Thoracic aorta (tissue), 2 donors: ENCODE data around the gene RASD2. TPM values are rescaled to one million over a fixed set of nuclear protein-coding genes. Genes with fewer than 3 reads are reported as not detected.

Experiments used
- ATAC-seq: fragments of 150-250 bp; one replicate; pipeline ENCODE4 v1.8.0; 2017; ENCODE audit warnings: low read depth; ENCODE audit not compliant: insufficient number of reproducible peaks, low FRiP score
- DNase-seq: peaks from one replicate; pipeline ENCODE4 v3.0.0-alpha.2; 2020; ENCODE audit warnings: low spot score
- H3K27ac ChIP-seq, 2 donors: fragments of 200-600 bp; sonication (generic); 1 replicate in 1 of 2; 2 replicates in 1 of 2; pipeline ENCODE4 v1.5.1; 2016; ENCODE audit warnings: mild to moderate bottlenecking in 2 of 2, moderate library complexity in 2 of 2
- H3K27me3 ChIP-seq: fragments of 200-600 bp; sonication (generic); replicated peaks from 2 replicates; pipeline ENCODE4 v1.6.0; 2016; ENCODE audit warnings: mild to moderate bottlenecking; ENCODE audit not compliant: insufficient read depth
- H3K36me3 ChIP-seq: fragments of 200-600 bp; sonication (generic); one replicate; pipeline ENCODE4 v1.5.1; 2016
- H3K4me1 ChIP-seq, 2 donors: fragments of 200-600 bp; sonication (generic); 1 replicate in 1 of 2; 2 replicates in 1 of 2; pipeline versions ENCODE4 v1.5.1 to v1.6.0; 2016; ENCODE audit warnings: low read depth in 2 of 2, mild to moderate bottlenecking in 1 of 2; ENCODE audit not compliant: control insufficient read depth in 1 of 2
- H3K4me3 ChIP-seq: fragments of 200-600 bp; sonication (generic); 2 replicates; pipeline ENCODE4 v1.5.1; 2016; ENCODE audit warnings: mild to moderate bottlenecking
- H3K9me3 ChIP-seq: fragments of 200-600 bp; sonication (generic); 2 replicates; pipeline ENCODE4 v1.5.1; 2016
- CTCF ChIP-seq: fragments of 200-600 bp; sonication (generic); IDR thresholded peaks from one replicate; pipeline ENCODE4 v1.5.1; 2019; ENCODE audit warnings: antibody characterized with exemption
- total RNA-seq, 2 donors: library from RNA; depleted of rRNA; stranded (reverse); fragments of >200 nt; gene quantifications; one replicate each; pipeline versions ENCODE4 v1.1.0 to v1.2.3, GENCODE V29; 2016

RASD2 gene
- total RNA-seq, 2 donors from 2014 or later = 14.0 to 18.8 TPM

DNA sequence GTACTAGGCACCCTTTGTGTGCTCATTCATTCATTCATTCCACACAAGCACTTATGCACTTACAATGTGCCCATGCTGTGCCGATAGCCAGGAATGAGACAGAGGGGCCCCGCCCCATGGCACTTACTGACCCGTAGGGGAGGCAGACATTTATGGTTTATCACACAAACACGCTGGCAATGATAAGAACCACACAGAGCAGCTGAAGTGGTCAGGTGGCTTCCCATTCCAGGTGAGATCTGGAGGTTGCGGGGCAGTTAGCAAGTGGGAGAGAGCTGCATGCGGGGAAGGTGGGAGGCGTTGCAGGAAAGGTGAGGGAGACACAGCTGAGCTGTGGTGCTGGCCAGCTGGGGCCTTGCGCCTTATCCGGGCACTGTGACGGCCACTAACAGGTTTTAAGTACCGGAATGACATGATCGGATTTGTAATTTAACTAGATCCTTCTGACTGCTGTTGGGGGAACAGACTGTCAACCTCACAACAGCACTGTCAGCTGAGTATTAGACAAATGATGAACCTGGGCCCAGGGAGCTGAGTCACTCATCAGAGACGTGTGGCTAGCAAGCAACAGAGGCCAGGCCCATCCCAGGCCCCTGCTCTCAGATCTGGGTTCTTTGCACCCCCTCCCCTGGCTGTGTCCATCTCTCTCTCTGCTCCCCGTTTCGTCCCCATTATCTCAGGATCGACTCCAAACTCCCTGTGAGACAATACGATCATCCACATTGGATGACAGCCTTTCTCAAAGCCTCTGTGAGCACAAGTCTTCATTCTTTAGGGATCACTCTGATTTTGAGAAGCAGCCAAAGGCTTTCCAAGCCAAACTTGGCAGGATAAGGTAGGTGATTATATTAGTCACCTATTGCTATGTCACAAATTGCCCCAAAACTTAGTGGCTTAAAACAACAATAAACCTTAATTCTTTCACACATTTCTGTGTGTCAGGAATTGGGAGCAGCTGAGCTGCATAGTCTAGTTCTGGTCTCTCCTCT, 28.4 kb downstream of the RASD2 start:
- TF ChIP-seq CTCF = no peak
- Histone ChIP-seq H3K36me3 (no peaks in the 10 kb centered on the region), H3K27ac (no peak overlapping the region), H3K4me1 (peaks cover 0 to 3% of the 10 kb centered on the region in 2 donors), H3K9me3 (no peaks in the 10 kb centered on the region), H3K4me3 (no peak overlapping the region), H3K27me3 (no peaks in the 10 kb centered on the region)
- DNase-seq = no peak
- ATAC-seq = no peak

- Histone ChIP-seq H3K4me1 (peaks cover 0 to 3% of the 10 kb centered on the region in 2 donors), H3K36me3 (no peaks in the 10 kb centered on the region), H3K27me3 (no peaks in the 10 kb centered on the region), H3K4me3 (no peak overlapping the region), H3K27ac (no peak overlapping the region), H3K9me3 (no peaks in the 10 kb centered on the region)
- DNase-seq = no peak
- ATAC-seq = no peak
- TF ChIP-seq CTCF = no peak
These were observed 29.3 kb downstream of the RASD2 start for GRCh38 chr22:35569916-35570315.

DNA sequence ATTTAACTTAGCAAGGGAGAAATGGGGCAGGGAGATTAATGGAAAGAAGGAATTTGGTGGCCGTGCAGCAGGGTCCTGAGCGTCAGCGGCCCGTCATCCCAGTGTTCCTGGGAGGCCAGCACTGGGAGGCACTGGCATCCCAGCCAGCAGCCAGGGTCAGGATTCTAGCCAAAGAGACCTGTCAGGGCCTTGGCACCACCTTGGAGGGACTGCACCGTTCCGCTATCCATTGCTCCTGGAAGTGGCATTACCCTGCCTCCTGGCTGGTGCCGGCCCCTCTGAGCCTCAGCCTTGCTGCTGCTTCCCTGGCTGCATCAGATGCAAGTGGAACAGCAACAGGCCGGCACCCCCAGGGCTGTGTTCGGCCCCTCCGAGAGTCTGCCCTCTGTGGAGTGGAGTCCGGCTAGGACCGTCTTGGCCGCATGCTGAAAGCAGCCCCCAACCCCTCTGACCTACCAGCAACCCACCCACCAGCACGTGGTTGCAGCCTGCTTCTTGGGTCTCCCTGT, 30.1 kb downstream of the RASD2 start:
- no peak for TF ChIP-seq CTCF
- peaks cover 0 to 3% of the 10 kb centered on the region in 2 donors for H3K4me1 ChIP-seq
- no peaks in the 10 kb centered on the region for H3K36me3 ChIP-seq
- no peak overlapping the region for H3K27ac ChIP-seq
- ATAC-seq = no peak
- H3K9me3 ChIP-seq = no peaks in the 10 kb centered on the region
- H3K27me3 ChIP-seq = no peaks in the 10 kb centered on the region
- no peak for DNase-seq
- H3K4me3 ChIP-seq = no peak overlapping the region

GRCh38 chr22:35572556-35572955, 31.9 kb downstream of the RASD2 start:
- Histone ChIP-seq H3K27me3 (no peaks in the 10 kb centered on the region), H3K27ac (no peak overlapping the region), H3K9me3 (no peaks in the 10 kb centered on the region), H3K4me3 (no peak overlapping the region), H3K4me1 (peaks cover 0 to 3% of the 10 kb centered on the region in 2 donors), H3K36me3 (no peaks in the 10 kb centered on the region)
- DNase-seq = no peak
- ATAC-seq = no peak
- TF ChIP-seq CTCF = no peak

DNA sequence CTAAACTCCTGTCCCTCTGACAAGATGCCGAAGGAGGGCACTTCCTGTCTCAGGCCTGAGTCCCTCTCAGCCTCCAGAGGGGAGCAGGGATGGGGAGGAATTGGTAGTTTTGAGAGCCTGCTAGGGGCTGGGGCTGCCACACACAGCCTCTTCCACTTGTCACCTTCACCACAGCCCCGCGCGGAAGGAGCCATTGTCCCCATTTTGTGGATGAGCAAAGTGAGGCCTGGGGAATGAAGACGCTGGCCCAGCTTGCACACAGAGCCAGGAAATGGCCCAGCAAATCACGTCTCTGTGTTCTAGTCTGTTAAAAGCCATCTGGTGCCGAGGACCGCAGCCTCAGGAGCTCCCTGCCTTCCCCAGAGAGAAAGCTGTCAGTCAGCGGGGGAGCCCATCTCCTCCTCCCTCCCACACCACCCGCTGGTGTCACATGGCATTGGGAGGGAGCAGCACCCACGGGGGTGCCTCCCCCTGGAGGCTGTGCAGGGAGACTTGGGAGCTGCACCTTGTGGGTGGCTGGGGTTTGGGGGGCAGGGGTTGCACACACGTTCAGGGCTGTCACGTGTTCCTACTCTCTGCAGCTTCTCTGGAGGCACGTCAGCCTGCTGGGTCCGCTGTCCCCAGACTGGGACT, 34.6 kb downstream of the RASD2 start:
- no peak for DNase-seq
- H3K27me3 ChIP-seq = no peaks in the 10 kb centered on the region
- no peaks in the 10 kb centered on the region for H3K4me1 ChIP-seq
- H3K27ac ChIP-seq = no peak overlapping the region
- no peaks in the 10 kb centered on the region for H3K36me3 ChIP-seq
- no peak for ATAC-seq
- H3K4me3 ChIP-seq = no peak overlapping the region
- no peaks in the 10 kb centered on the region for H3K9me3 ChIP-seq
- TF ChIP-seq CTCF = no peak
